ENCODE results near the gene HRH1. TPM values are rescaled to one million over a fixed set of nuclear protein-coding genes. Genes with fewer than 3 reads are reported as not detected.
A peak's percentile ranks its signal among the peaks of the same experiment; 100 is the strongest.

Gene HRH1
- total and polyA plus RNA-seq, 4 donors, result 2.3 to 8.3 (median 4.6) TPM

GRCh38 chr3:11170052-11170770 lies 15.9 kb downstream of the HRH1 start:
- Histone ChIP-seq H3K4me1 (ENCODE audit: control insufficient read depth in 5 of 5, insufficient read depth in 5 of 5, low read length in 5 of 5) (peaks cover 0 to 17% (median 0%) of the 10 kb centered on the region in 5 donors), H3K27me3 (ENCODE audit: control insufficient read depth in 3 of 3, insufficient read depth in 3 of 3, low read length in 2 of 3) (no peaks in the 10 kb centered on the region), H3K36me3 (ENCODE audit: control insufficient read depth in 4 of 4, insufficient read depth in 4 of 4, low read length in 4 of 4) (no peaks in the 10 kb centered on the region), H3K9ac (ENCODE audit: insufficient read depth in 1 of 2, low read length in 2 of 2) (no peak overlapping the region), H3K9me3 (ENCODE audit: control insufficient read depth in 4 of 4, insufficient read depth in 3 of 4, low read length in 3 of 4) (no peaks in the 10 kb centered on the region), H3K27ac (ENCODE audit: low read depth in 1 of 2, low read length in 1 of 2) (no peak overlapping the region), H3K4me3 (no peak overlapping the region)
- DNase-seq (no peak), ATAC-seq (ENCODE audit: insufficient read depth, low FRiP score) (no peak)
- WGBS, 2 donors, result 61 to 63% methylated on average over 21 of the region's 21 CpGs
- TF ChIP-seq CTCF (IDR thresholded peaks at IDR 0.05; ENCODE audit: control extremely low read depth, extremely low read depth), result no peak

GRCh38 chr3:11172096-11172690 lies 17.9 kb downstream of the HRH1 start:
- H3K27ac ChIP-seq (ENCODE audit: low read depth in 1 of 2, low read length in 1 of 2), result no peak overlapping the region

GRCh38 chr3:11173828-11174465 lies 19.7 kb downstream of the HRH1 start:
- ATAC-seq (ENCODE audit: insufficient read depth, low FRiP score) (no peak), DNase-seq (no peak)
- H3K9me3 ChIP-seq (ENCODE audit: control insufficient read depth in 4 of 4, insufficient read depth in 3 of 4, low read length in 3 of 4), result no peaks in the 10 kb centered on the region
- no peak for TF ChIP-seq CTCF (IDR thresholded peaks at IDR 0.05; ENCODE audit: control extremely low read depth, extremely low read depth)
- H3K9ac ChIP-seq (ENCODE audit: insufficient read depth in 1 of 2, low read length in 2 of 2), result no peak overlapping the region
- 91 to 94% methylated on average over 4 of the region's 4 CpGs for WGBS, 2 donors
- H3K4me1 ChIP-seq (ENCODE audit: control insufficient read depth in 5 of 5, insufficient read depth in 5 of 5, low read length in 5 of 5), result peaks cover 0 to 7% (median 0%) of the 10 kb centered on the region in 5 donors
- no peaks in the 10 kb centered on the region for H3K27me3 ChIP-seq (ENCODE audit: control insufficient read depth in 3 of 3, insufficient read depth in 3 of 3, low read length in 2 of 3)
- no peak overlapping the region for H3K27ac ChIP-seq (ENCODE audit: low read depth in 1 of 2, low read length in 1 of 2)
- H3K36me3 ChIP-seq (ENCODE audit: control insufficient read depth in 4 of 4, insufficient read depth in 4 of 4, low read length in 4 of 4), result no peaks in the 10 kb centered on the region
- H3K4me3 ChIP-seq, result no peak overlapping the region

More at GRCh38 chr3:11172096-11172690, 17.9 kb downstream of the HRH1 start:
- no peak overlapping the region for H3K4me3 ChIP-seq
- no peak for ATAC-seq (ENCODE audit: insufficient read depth, low FRiP score)
- H3K9me3 ChIP-seq (ENCODE audit: control insufficient read depth in 4 of 4, insufficient read depth in 3 of 4, low read length in 3 of 4), result no peaks in the 10 kb centered on the region
- no peaks in the 10 kb centered on the region for H3K36me3 ChIP-seq (ENCODE audit: control insufficient read depth in 4 of 4, insufficient read depth in 4 of 4, low read length in 4 of 4)
- peaks cover 0 to 17% (median 0%) of the 10 kb centered on the region in 5 donors for H3K4me1 ChIP-seq (ENCODE audit: control insufficient read depth in 5 of 5, insufficient read depth in 5 of 5, low read length in 5 of 5)
- DNase-seq, result peak in 1 of 3 donors; percentile 25
- H3K27me3 ChIP-seq (ENCODE audit: control insufficient read depth in 3 of 3, insufficient read depth in 3 of 3, low read length in 2 of 3), result no peaks in the 10 kb centered on the region
- no peak overlapping the region for H3K9ac ChIP-seq (ENCODE audit: insufficient read depth in 1 of 2, low read length in 2 of 2)
- no peak for TF ChIP-seq CTCF (IDR thresholded peaks at IDR 0.05; ENCODE audit: control extremely low read depth, extremely low read depth)
- 60 to 68% methylated on average over 4 of the region's 4 CpGs for WGBS, 2 donors
